ENCODE results near the gene OR1D5.

DNA sequence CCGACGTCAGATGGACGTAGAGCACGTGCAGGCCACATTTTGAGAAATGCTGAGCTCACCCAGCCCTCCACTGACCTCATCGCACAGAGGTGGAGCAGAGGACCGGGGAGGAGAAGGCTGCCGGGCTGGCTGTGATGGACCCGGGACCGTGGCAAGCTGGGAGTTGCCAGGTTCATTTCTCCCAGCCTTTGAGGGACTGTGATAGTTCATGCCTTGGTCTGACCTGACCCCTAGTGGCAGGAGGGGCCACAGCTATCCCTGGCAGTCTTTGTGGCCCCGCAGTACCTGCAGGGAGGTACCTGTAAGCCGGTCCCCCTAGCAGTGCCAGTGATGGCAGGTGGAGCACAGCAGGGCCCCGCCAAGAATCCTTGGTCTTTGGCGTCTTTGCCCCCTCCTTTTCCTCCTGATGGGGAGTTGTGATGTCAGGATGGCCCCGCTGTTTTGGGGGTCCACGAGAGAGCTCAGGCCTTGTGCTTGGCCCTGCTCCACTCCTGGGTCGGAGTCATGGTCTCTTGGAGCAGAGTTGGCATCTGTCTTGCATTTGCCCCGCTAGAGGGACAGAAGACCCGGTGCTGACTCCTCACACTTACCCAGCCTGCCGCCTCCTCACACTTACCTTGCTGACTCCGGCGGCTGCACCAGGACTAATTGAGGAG lies 50.4 kb downstream of the OR1D5 start:
- TF ChIP-seq CTCF (IDR thresholded peaks at IDR 0.05) = peak; percentile 95
- no peak for TF ChIP-seq EP300 (IDR thresholded peaks at IDR 0.05)
- 0 out of 2 replicates have a peak, but pooled peaks have one; percentile 47 for TF ChIP-seq MAZ (IDR thresholded peaks at IDR 0.05; ENCODE audit: borderline replicate concordance, low read depth, low read length)
- no peak for TF ChIP-seq FOSL2 (IDR thresholded peaks at IDR 0.05)
- no peak for TF ChIP-seq FOSL2 (CRISPR knock-in tag; IDR thresholded peaks at IDR 0.05)
- no peak for TF ChIP-seq CEBPB (IDR thresholded peaks at IDR 0.05)
- TF ChIP-seq HOXB5 (CRISPR knock-in tag; IDR thresholded peaks at IDR 0.05) = no peak
- TF ChIP-seq, protein P1, sequence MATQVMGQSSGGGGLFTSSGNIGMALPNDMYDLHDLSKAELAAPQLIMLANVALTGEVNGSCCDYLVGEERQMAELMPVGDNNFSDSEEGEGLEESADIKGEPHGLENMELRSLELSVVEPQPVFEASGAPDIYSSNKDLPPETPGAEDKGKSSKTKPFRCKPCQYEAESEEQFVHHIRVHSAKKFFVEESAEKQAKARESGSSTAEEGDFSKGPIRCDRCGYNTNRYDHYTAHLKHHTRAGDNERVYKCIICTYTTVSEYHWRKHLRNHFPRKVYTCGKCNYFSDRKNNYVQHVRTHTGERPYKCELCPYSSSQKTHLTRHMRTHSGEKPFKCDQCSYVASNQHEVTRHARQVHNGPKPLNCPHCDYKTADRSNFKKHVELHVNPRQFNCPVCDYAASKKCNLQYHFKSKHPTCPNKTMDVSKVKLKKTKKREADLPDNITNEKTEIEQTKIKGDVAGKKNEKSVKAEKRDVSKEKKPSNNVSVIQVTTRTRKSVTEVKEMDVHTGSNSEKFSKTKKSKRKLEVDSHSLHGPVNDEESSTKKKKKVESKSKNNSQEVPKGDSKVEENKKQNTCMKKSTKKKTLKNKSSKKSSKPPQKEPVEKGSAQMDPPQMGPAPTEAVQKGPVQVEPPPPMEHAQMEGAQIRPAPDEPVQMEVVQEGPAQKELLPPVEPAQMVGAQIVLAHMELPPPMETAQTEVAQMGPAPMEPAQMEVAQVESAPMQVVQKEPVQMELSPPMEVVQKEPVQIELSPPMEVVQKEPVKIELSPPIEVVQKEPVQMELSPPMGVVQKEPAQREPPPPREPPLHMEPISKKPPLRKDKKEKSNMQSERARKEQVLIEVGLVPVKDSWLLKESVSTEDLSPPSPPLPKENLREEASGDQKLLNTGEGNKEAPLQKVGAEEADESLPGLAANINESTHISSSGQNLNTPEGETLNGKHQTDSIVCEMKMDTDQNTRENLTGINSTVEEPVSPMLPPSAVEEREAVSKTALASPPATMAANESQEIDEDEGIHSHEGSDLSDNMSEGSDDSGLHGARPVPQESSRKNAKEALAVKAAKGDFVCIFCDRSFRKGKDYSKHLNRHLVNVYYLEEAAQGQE (IDR thresholded peaks at IDR 0.05) = no peak
- TF ChIP-seq ZNF302 (CRISPR knock-in tag; IDR thresholded peaks at IDR 0.05) = no peak
- peak; percentile 99 for TF ChIP-seq RAD21 (conservative IDR thresholded peaks at IDR 0.05 in 1 of 2, IDR thresholded peaks at IDR 0.05 in 1 of 2)
- TF ChIP-seq JUN (IDR thresholded peaks at IDR 0.05) = no peak
